K562 (cell line): ENCODE measurements around the gene SLC25A1. TPM values are rescaled to one million over a fixed set of nuclear protein-coding genes. Genes with fewer than 3 reads are reported as not detected.

ENCODE experiments used
- ATAC-seq: fragments of 200-7000 bp; cut with Tn5 transposase; 3 replicates; pipeline ENCODE4 v1.9.1; 2020; ENCODE audit warnings: moderate library complexity
- BruUV-seq: library from RNA; stranded (reverse); fragments of 400-500 nt; replicated peaks from 2 replicates; lab custom pipeline; 2021; lab: Mats Ljungman, UMichigan
- CTCF ChIA-PET: fragments of 300-600 bp; formaldehyde crosslinking; extraction: SDS; loops from one replicate; lab custom pipeline; 2021; ENCODE audit warnings: low intra/inter-chr PET ratio; lab: Yijun Ruan, JAX
- POLR2A ChIA-PET: fragments of 300-600, 350-650 bp; sonication (Branson Sonifier 250); formaldehyde crosslinking; extraction: SDS; loops from one replicate; lab custom pipeline; 2021; ENCODE audit warnings: antibody characterized with exemption, inconsistent platforms; lab: Yijun Ruan, JAX
- DNase-seq, 4 experiments: peaks; one replicate each; pipeline versions ENCODE4 v3.0.0 to v3.0.0-alpha.2; 2011 to 2018; ENCODE audit warnings: low spot score in 3 of 4, mixed read lengths in 3 of 4; ENCODE audit errors: extremely low read depth in 1 of 4
- FAIRE-seq: peaks from 2 replicates; lab custom pipeline; 2011; peaks lifted over from hg19 to GRCh38; lab: Jason Lieb, UNC
- H2AFZ ChIP-seq: 2 replicates; pipeline ENCODE4 v1.6.0; 2011; ENCODE audit warnings: low read depth, low read length, control low read depth, inconsistent platforms
- H3K27ac ChIP-seq: fragments of 200-600 bp; 3 replicates; pipeline ENCODE4 v1.8.0; 2011; ENCODE audit warnings: low read depth, mild to moderate bottlenecking, control low read depth, inconsistent platforms, low read length, moderate library complexity, mixed read lengths; ENCODE audit errors: extremely low read depth
- H3K27me3 ChIP-seq, 2 experiments: fragments of 300-600 bp in 1 of 2; 2 replicates in 1 of 2; 3 replicates in 1 of 2; pipeline versions ENCODE4 v1.6.0 to v1.8.0; 2011; ENCODE audit warnings: inconsistent platforms in 2 of 2, low read length in 2 of 2, mild to moderate bottlenecking in 1 of 2, mixed read lengths in 1 of 2, moderate library complexity in 1 of 2; ENCODE audit not compliant: control insufficient read depth in 2 of 2, insufficient read depth in 2 of 2
- H3K36me3 ChIP-seq: fragments of 300-600 bp; 3 replicates; pipeline ENCODE4 v1.8.0; 2011; ENCODE audit warnings: mild to moderate bottlenecking, low read length, inconsistent platforms; ENCODE audit not compliant: control insufficient read depth, insufficient read depth
- H3K4me1 ChIP-seq, 2 experiments: fragments of 200-600 bp in 1 of 2; replicated peaks in 1 of 2; 2 replicates in 1 of 2; 3 replicates in 1 of 2; pipeline versions ENCODE4 v1.5.1 to v1.8.0; 2011; ENCODE audit warnings: inconsistent platforms in 2 of 2, low read length in 2 of 2, mild to moderate bottlenecking in 1 of 2, mixed read lengths in 1 of 2, moderate library complexity in 1 of 2; ENCODE audit not compliant: control insufficient read depth in 2 of 2, insufficient read depth in 2 of 2
- H3K4me2 ChIP-seq: 2 replicates; pipeline ENCODE4 v1.6.1; 2011; ENCODE audit warnings: low read length, control low read depth, inconsistent platforms, mixed read lengths; ENCODE audit not compliant: insufficient read depth
- H3K4me3 ChIP-seq: fragments of 200-600 bp; sonication (generic), shearing (Covaris generic); 2 replicates; pipeline ENCODE4 v1.5.1; 2016; ENCODE audit warnings: control low read depth, inconsistent platforms
- H3K79me2 ChIP-seq: fragments of 200-600 bp; 3 replicates; pipeline ENCODE4 v1.8.0; 2011; ENCODE audit warnings: low read length, inconsistent platforms; ENCODE audit not compliant: control insufficient read depth, insufficient read depth
- H3K9ac ChIP-seq, 2 experiments: 2 replicates each; pipeline versions ENCODE4 v1.6.0 to v1.6.1; 2011; ENCODE audit warnings: low read depth in 2 of 2, low read length in 2 of 2, control low read depth in 1 of 2, inconsistent platforms in 1 of 2, mild to moderate bottlenecking in 1 of 2, mixed read lengths in 1 of 2; ENCODE audit not compliant: insufficient read depth in 1 of 2
- H3K9me1 ChIP-seq: one replicate; pipeline ENCODE4 v1.6.0; 2011; ENCODE audit warnings: inconsistent platforms, mild to moderate bottlenecking, low read length, moderate library complexity; ENCODE audit not compliant: control insufficient read depth, insufficient read depth
- H3K9me3 ChIP-seq: replicated peaks from 2 replicates; pipeline ENCODE4 v1.5.1; 2011; ENCODE audit warnings: low read depth, low read length, inconsistent platforms; ENCODE audit not compliant: control insufficient read depth, insufficient read depth
- H4K20me1 ChIP-seq: replicated peaks from 2 replicates; pipeline ENCODE4 v1.6.1; 2011; ENCODE audit warnings: low read length, inconsistent platforms, mixed read lengths; ENCODE audit not compliant: control insufficient read depth, insufficient read depth
- BCLAF1 ChIP-seq, 2 experiments: fragments of 450-650 bp in 1 of 2; IDR thresholded peaks; 2 replicates each; pipeline ENCODE4 v1.6.1; 2011 to 2017; ENCODE audit warnings: low read depth in 2 of 2, antibody characterized with exemption in 1 of 2, borderline replicate concordance in 1 of 2, low read length in 1 of 2, mild to moderate bottlenecking in 1 of 2, mixed read lengths in 1 of 2; ENCODE audit not compliant: control insufficient read depth in 1 of 2
- CEBPB ChIP-seq: fragments of 450-650 bp; IDR thresholded peaks from 2 replicates; pipeline ENCODE4 v1.6.1; 2016; ENCODE audit warnings: missing genetic modification characterization, missing compliant biosample characterization
- MAX ChIP-seq: sonication (generic); formaldehyde crosslinking; IDR thresholded peaks from 2 replicates; pipeline ENCODE4 v1.9.0; 2022; ENCODE audit warnings: mild to moderate bottlenecking, missing genetic modification reagents
- NFATC3 ChIP-seq: fragments of 450-650 bp; IDR thresholded peaks from 2 replicates; pipeline ENCODE4 v1.6.1; 2017; ENCODE audit warnings: mild to moderate bottlenecking
- SNRNP70 ChIP-seq: fragments of 200-400 bp; formaldehyde crosslinking; optimal IDR thresholded peaks from 2 replicates; pipeline ENCODE3; 2017; ENCODE audit warnings: low read depth, low read length
- ZBTB17 ChIP-seq: fragments of 450-650 bp; formaldehyde crosslinking; IDR thresholded peaks from 2 replicates; pipeline ENCODE4 v1.4.0; 2020; ENCODE audit warnings: mild to moderate bottlenecking
- ZNF263 ChIP-seq: sonication (generic); formaldehyde crosslinking; IDR thresholded peaks from 2 replicates; pipeline ENCODE4 v1.8.0; 2022; ENCODE audit warnings: mild to moderate bottlenecking, missing genetic modification reagents, borderline replicate concordance
- ZNF395 ChIP-seq: fragments of 200-800 bp; sonication (Bioruptor generic); IDR thresholded peaks from 2 replicates; pipeline ENCODE4 v1.6.1; 2017; ENCODE audit warnings: missing genetic modification characterization, missing compliant biosample characterization
- WGBS: fragments of 100-300 bp; shearing (Covaris generic); methylation state at CpG from one replicate; pipeline ENCODE4 v1.1.6; 2016; ENCODE audit warnings: low coverage, mixed read lengths; ENCODE audit not compliant: insufficient coverage; ENCODE audit errors: missing lambda C conversion rate; 5-methylcytosine and 5-hydroxymethylcytosine counted together
- in situ Hi-C: fragments of 300-500 bp; cut with MboI; formaldehyde crosslinking; loops from 4 replicates; pipeline ENCODE4 v1.15.0; 2018; ENCODE audit warnings: inconsistent platforms, mixed read lengths
- intact Hi-C: fragments of 100-400 bp; cut with micrococcal nuclease; formaldehyde crosslinking; loops from 2 replicates; pipeline ENCODE4 v1.14.2; 2022
- polyA plus RNA-seq, 8 experiments: library from polyadenylated mRNA; depleted of rRNA in 4 of 8; stranded (reverse) in 5 of 8; unstranded in 3 of 8; fragments of >200 nt; fragmentation: Nextera tagmentation in 2 of 8; fragmentation: Illumina TruSeq in 1 of 8; extraction: Ambion mirVana in 2 of 8; extraction: Trizol in 1 of 8; gene quantifications; 2 replicates each; pipeline versions ENCODE4 v1.2.1 to v1.2.3, GENCODE V29; 2011 to 2014; ENCODE audit warnings: inconsistent platforms in 1 of 8, missing spikeins in 1 of 8
- total RNA-seq, 7 experiments: library from RNA; depleted of rRNA in 6 of 7; stranded (reverse); fragments of >200 nt in 6 of 7; fragmentation: Illumina TruSeq in 2 of 7; extraction: Trizol in 2 of 7; gene quantifications; 2 replicates each; pipeline versions ENCODE4 v1.2.1 to v1.2.3, GENCODE V29; 2011 to 2021; ENCODE audit warnings: low replicate concordance in 1 of 7
- TF ChIP-seq, protein P1 (sequence below): fragments of 250-450 bp; sonication (Bioruptor Pico); IDR thresholded peaks from 2 replicates; pipeline ENCODE4 v1.5.0; 2021; ENCODE audit warnings: mild to moderate bottlenecking, moderate library complexity
- TF ChIP-seq, protein P2 (sequence below): sonication (generic); formaldehyde crosslinking; IDR thresholded peaks from 2 replicates; pipeline ENCODE4 v1.8.1; 2023; ENCODE audit warnings: mild to moderate bottlenecking, missing genetic modification reagents, moderate library complexity

SLC25A1 gene
- total and polyA plus RNA-seq, 9 of the 15 experiments (the other 6 are each of a cell fraction or from before 2014, with no cell fraction given) = 11.0 to 408 (median 110) TPM

DNA sequence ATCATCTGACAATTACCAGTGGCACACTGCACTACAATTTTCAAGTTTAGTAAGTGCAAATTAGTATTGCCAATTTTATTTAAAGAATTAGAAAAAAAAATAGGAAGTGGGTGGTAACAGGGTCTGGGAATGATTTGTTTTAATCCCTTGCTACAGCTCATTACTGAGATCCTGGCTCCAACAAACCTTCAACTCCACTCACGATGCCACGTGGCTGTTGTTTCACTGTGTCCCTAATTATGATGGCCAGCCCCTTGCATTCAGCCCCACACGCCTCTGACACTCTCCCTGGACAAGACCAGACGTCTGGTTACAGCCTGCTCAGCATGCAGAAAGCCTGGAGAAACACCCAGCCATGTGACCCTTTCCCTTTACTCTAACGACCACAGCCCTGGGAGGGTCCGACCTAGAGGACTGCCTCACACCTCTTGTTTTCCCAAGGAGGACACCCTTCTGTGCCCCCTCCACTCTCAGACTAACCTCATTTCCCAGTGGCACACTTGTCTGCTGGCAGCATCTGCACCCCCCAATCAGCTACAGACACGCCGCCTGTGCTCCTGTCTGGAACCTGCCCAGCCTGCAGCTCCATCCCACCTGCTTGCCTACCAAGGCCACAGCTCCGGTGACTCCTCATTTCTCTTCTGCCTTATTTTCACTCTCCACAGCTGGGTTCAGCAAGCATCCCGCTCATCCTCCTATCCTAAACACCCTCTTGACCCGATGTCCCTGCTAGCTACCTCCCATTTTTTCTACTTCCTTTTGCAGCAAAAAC, 18.5 kb upstream of the SLC25A1 start:
- peaks cover 12 to 15% of the 10 kb centered on the region in 2 experiments for H3K4me1 ChIP-seq
- DNase-seq = no peak
- 18% methylated on average over 11 of the region's 11 CpGs for WGBS
- H3K4me2 ChIP-seq = no peak overlapping the region
- no TSS peak for BruUV-seq
- H3K79me2 ChIP-seq = no peaks in the 10 kb centered on the region
- ChIA-PET CTCF (no interaction called here), POLR2A (interaction anchor here (0.6 to 10.0 kb wide), 9 partner anchors 8 to 434 kb away, joined by 3 to 191 read pairs (median 5); partner anchors contain the start of gene SLC25A1)
- no peaks in the 10 kb centered on the region for H3K36me3 ChIP-seq
- no peak overlapping the region for H3K27ac ChIP-seq
- intact Hi-C loops (no loop called here), in situ Hi-C loops (no loop called here)
- ATAC-seq = no peak
- no peaks in the 10 kb centered on the region for H3K9me1 ChIP-seq
- no peaks in the 10 kb centered on the region; the same call in 1 of the 2 replicates for H4K20me1 ChIP-seq
- H3K27me3 ChIP-seq = peaks cover 62 to 83% of the 10 kb centered on the region in 2 experiments
- peaks cover 5% of the 10 kb centered on the region for H3K9me3 ChIP-seq
- no peak overlapping the region for H3K4me3 ChIP-seq
- H2AFZ ChIP-seq = no peak overlapping the region
- 0 out of 4 replicates have a peak overlapping the region, but pooled peaks of 1 of the 2 experiments have one; percentile 31 for H3K9ac ChIP-seq
- no peak for FAIRE-seq
- no peak for TF ChIP-seq BCLAF1 (IDR thresholded peaks at IDR 0.05; ENCODE audit: borderline replicate concordance in 1 of 2, control insufficient read depth in 1 of 2, low read depth in 2 of 2, low read length in 1 of 2)
- TF ChIP-seq, protein P1, sequence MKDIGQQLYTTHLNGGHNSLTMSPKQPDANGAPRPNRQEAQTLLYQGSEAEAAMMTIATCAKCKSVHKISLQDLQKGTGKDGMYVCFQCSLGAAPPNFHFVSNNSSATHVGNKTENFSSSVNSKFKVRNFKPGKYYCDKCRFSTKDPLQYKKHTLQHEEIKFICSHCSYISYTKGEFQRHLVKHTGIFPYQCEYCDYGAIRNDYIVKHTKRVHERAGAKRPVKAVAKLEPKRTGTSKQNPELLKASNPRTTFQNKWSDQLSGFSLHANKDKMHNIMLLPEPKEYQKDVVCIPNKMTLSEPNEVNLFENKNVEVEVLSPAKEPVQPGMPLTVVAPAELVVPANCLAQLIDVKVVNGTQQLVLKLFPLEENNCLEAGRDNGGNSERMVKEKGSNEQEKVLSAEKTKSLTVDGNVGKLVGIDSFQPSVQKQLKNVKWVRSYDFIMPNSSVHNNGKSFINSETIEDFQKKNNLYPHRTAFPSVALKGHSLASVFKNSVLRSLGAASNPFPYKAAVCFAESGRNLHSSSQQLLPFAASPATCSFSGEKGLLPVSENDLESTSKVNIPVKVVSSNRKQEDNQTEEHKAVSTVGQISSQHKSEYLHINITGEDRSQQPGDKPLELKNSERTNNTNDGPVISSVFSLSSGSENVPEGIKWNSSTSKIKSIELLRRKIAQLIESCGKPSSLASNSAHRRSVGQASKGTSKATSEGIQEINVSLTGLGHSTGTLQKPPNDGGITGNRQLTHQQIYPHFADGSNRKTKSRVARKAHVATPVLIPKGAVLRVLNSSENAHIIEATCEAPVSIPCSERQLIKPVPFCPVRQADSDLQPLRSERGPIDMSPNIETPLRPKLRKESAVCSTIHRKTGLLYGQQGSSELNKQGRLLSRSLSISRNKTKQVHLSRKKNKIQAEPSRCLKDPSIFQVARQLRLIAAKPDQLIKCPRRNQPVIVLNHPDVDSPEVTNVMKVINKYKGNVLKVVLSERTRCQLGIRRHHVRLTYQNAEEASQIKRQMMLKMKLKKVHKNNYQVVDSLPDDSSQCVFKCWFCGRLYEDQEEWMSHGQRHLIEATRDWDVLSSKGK (CRISPR knock-in tag) = no peak
- TF ChIP-seq SNRNP70 = peak; percentile 49
- peak; percentile 40; the same call in 1 of the 2 replicates for TF ChIP-seq ZNF263 (CRISPR knock-in tag)
- TF ChIP-seq, protein P2, sequence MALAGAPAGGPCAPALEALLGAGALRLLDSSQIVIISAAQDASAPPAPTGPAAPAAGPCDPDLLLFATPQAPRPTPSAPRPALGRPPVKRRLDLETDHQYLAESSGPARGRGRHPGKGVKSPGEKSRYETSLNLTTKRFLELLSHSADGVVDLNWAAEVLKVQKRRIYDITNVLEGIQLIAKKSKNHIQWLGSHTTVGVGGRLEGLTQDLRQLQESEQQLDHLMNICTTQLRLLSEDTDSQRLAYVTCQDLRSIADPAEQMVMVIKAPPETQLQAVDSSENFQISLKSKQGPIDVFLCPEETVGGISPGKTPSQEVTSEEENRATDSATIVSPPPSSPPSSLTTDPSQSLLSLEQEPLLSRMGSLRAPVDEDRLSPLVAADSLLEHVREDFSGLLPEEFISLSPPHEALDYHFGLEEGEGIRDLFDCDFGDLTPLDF (CRISPR knock-in tag) = no peak
- peak; percentile 43; the same call in 1 of the 2 replicates for TF ChIP-seq MAX (CRISPR knock-in tag)
- no peak for TF ChIP-seq ZBTB17
- TF ChIP-seq ZNF395 (CRISPR knock-in tag) = no peak
- TF ChIP-seq CEBPB (tag) = no peak
- no peak for TF ChIP-seq NFATC3
